HG02852 (cell line): Measurements from ENCODE around the gene WDR18.
"Not testable (repeated sequence)": the region's sequence is repeated elsewhere in the genome, so short reads cannot be mapped to it uniquely, and the experiment has no call there.

Experiments
- ATAC-seq: cut with Tn5 transposase; IDR thresholded peaks from one replicate; pipeline ENCODE4 v1.9.1; 2021; ENCODE audit warnings: mild to moderate bottlenecking, moderate library complexity; ENCODE audit not compliant: unreplicated experiment

Gene WDR18

GRCh38 chr19:1018932-1019615 is 34.9 kb downstream of the WDR18 start:
- ATAC-seq = no peak

DNA sequence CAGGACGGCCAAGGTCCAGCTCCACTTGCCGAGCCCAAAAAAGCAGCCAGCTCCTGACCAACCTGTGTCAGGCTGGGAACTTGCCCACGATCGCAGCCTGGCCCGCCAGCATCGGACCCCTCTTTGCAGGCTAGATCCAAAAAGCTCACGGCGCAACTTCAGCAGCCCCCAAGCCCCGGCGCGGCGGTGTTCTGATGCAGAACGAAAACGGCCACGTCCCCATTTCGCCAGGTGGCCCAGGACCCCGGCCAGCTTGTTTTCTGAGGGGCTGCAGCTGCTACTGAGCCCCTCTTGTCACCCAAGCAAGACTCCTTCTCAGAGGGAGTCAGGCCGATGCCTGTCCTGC is 35.4 kb downstream of the WDR18 start:
- no peak for ATAC-seq

GRCh38 chr19:1019980-1020867 is 36.1 kb downstream of the WDR18 start:
- no peak for ATAC-seq

DNA sequence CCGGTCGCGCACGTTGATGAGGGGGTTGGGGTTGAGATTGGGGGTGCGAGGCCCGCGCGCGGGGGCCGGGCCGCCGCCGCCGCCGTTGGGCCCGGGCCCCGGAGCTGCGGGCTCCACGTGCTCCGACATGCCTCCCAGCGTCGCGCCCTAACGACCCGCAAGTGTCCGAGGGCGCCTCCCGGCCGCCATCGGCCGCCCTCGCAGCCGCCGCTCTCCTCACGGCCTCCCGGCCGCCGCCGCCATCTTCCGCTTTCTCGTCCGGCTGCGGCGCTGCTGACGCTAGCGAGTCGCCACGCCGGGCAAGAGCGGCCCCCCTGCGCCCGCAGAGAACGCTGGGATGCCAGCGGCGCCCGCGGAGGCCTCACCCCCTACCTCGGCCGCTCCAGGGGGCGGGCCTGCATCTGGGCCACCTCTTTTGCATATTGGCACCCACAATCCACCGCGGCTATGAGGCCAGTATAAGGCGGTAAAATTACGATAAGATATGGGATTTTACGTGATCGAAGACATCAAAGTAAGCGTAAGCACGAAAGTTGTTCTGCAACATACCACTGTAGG is 36.8 kb downstream of the WDR18 start, which contains the start of gene TMEM259:
Gene TMEM259 (minus strand): TSS at position 256 of the 558 bp plus-strand sequence. CDS start 127 bp downstream, at position 129.
- peak; percentile 76 for ATAC-seq

GRCh38 chr19:1023883-1024188 is 39.7 kb downstream of the WDR18 start:
- ATAC-seq = not testable (repeated sequence)

DNA sequence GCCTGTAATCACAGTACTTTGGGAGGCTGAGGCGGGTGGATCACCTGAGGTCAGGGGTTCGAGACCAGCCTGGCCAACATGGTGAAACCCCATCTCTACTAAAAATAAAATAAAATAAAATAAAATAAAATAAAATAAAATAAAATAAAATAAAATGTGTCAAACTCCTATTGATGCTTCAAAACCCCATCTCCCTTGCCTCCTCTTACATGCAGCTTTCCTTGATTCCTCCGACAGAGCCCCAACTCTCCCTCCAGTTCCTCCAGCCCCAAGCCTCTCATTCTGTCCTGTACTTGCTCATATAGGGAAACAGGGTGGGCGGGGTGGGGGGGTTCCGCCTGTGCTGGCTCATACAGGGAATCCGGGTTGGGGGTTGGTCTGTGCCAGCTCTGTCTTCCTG is 40.9 kb downstream of the WDR18 start:
- not testable (repeated sequence) for ATAC-seq

DNA sequence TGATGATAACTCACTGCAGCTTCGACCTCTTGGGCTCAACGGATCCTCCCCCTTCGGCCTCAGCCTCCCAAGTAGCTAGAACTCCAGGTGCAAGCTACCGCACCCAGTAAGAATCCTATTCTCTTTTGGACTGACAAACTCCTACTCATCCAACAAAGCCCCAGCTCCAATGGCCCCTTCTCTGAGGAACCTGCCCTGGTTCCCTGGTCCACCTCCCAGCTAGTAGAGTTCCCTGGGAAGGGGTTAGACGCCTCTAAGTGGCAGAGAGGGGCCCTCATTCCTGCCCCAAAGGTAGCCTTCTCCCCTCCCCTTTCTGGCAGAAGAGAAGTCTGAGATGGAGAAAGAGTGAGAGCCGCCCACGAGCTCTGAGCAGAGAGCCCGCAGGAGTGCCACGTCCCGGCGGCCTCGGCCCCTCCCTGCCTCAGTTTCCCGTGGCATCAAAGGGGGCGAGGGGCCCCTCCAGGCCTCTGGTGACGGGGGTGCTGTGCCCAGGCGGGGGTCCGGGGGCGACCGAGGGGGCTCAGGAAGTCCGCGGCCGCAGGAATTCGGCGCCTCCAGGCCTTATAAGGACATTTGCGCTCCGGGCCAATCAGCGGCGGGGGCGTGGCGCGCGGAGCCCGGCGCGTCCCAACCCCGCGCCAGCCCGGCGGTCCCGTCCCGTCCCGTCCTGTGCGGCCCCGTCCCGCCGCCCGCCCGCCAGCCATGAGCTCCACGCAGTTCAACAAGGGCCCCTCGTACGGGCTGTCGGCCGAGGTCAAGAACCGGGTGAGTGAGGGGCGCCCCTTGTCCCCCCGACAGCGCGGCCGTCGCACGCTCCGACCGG is 42.0 kb downstream of the WDR18 start, which contains the start of gene CNN2:
Gene CNN2 (plus strand): TSS at position 649 of the 823 bp plus-strand sequence. CDS start 54 bp downstream, at position 703.
- peak; percentile 50 for ATAC-seq

GRCh38 chr19:1026783-1027649 is 42.9 kb downstream of the WDR18 start:
- ATAC-seq = peak; percentile 8

- ATAC-seq = no peak
These were observed 43.5 kb downstream of the WDR18 start for GRCh38 chr19:1027650-1028061.

GRCh38 chr19:1028062-1028926 is 44.1 kb downstream of the WDR18 start:
- ATAC-seq = no peak

GRCh38 chr19:1032264-1032867 is 48.2 kb downstream of the WDR18 start:
- no peak for ATAC-seq

- no peak for ATAC-seq
These were observed 52.0 kb downstream of the WDR18 start for GRCh38 chr19:1035998-1036621.

GRCh38 chr19:1037621-1038064 is 53.5 kb downstream of the WDR18 start:
- no peak for ATAC-seq

DNA sequence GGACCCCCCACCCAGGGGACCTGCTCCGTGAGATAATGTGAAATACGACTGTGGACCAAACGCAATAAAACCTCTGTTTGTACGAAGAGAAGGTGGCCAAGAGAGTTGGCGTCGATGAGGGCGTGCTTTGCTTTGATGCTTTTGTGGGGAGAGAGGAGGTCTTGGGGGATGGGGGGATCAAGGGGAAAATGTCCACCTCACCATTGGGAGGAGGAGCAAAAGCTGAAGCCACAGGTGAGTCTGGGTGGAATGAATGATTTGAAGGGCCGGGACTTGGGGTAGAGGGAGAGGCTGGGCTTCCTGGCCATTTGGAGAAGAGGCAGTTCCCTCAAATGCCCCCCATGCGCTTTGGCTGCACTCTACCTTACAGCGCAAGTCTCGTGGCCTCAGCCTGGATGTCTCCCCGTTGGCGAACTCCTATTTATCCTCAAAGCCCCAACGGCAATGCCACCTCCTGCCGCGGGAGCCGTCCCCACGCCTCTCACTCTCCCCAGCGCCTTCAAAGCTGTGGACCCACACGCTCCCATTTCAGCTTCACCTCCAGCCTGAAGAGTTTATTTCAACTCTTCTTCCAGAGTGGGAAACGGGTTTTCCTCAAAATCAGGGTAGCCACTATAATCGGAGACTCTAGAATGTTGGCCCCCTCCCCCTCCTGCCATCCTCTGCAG is 55.0 kb downstream of the WDR18 start:
- no peak for ATAC-seq

DNA sequence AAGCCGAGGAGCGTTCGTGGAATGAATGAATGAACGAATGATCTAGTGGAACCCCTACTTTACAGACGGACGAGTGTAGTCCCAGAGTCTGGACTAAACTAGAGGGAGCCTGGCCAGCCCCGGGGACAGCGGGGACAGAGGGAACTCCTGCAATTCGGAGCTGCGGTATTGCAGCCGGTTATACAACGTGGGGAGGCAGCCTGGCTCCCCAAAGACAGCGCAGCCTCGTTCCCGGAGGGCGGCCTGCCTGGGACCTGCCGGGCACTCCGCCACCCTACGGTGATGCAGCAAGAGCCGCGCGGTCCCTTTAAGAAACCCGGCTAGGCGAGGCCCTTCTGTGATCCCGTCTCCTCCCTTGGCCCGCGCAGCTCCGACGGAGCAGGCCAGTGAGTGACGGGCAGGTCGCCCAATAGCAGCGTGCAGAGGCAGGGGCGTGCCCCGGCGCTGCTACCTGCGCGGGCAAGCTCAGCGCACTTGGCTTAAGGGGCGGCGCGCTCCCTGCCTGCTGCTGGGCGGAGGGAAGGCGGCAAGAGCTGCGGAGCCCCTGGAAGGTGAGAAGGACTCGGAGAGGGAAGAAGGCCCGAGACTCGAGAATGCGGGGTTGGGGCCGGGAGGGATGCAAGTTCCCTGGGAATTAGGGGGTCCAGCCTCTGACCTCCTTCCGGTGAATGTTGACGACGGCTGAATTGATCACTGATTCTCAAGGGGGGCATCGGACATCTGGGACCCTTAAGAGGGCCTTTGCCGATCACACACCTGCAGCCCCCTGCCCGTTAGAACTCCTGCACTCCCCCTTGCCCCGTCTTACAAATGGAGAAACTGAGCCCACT is 55.7 kb downstream of the WDR18 start, which contains the start of gene ABCA7:
Gene ABCA7 (plus strand): TSS at position 462 of the 830 bp plus-strand sequence. CDS start 1,255 bp downstream, outside the sequence.
- ATAC-seq = peak; percentile 71

DNA sequence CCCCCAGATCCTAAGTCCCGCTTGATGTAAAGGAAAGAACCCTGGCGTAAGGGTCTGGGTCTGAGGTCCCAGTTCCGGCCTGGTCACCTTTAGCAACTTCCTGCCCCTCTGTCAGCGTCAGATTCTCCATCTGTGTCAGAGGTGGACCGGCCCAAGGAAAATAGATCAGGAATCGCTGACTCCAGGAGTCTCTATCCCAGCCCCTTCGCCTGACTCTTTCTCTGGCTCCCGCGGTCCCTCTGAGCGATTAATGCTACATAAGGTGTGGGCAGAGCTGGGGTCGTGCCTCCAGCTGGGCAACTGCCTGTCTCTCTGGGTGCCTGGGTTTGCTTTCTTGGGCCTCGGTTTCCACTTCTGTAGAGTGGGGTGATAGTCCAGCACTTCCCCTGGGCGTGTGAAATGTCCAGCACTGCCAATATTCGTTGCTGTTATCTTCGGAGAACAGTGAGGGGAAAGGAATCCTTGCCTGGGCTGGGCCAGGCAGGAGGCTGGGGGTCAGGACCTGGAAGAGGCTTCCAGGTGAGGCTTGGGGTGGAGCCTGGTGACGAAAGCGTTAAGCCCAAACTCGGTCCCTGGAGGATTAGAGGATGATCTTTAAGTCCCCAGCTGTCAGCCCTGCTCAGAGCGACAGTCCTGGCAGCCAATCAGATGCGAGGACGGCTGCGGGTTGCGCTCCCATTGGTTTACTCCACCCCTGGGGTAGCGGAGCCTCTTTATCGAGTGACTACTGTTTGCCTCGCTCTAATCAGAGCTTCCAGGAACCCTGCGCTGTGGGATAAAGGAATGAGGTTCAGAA is 56.5 kb downstream of the WDR18 start:
- peak; percentile 53 for ATAC-seq
